ENCODE data around the gene RBM47. TPM values are rescaled to one million over a fixed set of nuclear protein-coding genes. Genes with fewer than 3 reads are reported as not detected.

Gene RBM47
- total and polyA plus RNA-seq, 2 of the 4 experiments (the other 2 are of a cell fraction): 0.44 to 1.1 TPM

- Histone ChIP-seq H4K5ac (ENCODE audit: low read depth, low read length) (no peak overlapping the region), H3K9me3 (ENCODE audit: control insufficient read depth, insufficient read depth, low read length) (no peaks in the 10 kb centered on the region), H2AK5ac (ENCODE audit: low read depth, low read length) (no peak overlapping the region), H3K79me1 (ENCODE audit: low read depth in 1 of 2, low read length in 2 of 2) (no peaks in the 10 kb centered on the region), H4K20me1 (ENCODE audit: insufficient read depth, low read length) (no peaks in the 10 kb centered on the region), H2BK5ac (ENCODE audit: low read depth, low read length, poor library complexity, severe bottlenecking) (no peak overlapping the region), H3K23ac (ENCODE audit: low read depth, low read length) (no peak overlapping the region), H3K14ac (replicated peaks; ENCODE audit: low read depth, low read length) (no peak overlapping the region), H2AK9ac (replicated peaks; ENCODE audit: low read depth, low read length, poor library complexity) (no peak overlapping the region), H2BK120ac (ENCODE audit: low read depth, low read length) (no peak overlapping the region), H3K18ac (ENCODE audit: low read depth, low read length) (no peak overlapping the region), H3K56ac (ENCODE audit: extremely low read depth, insufficient read depth, low read length) (no peak overlapping the region), H3K9me1 (ENCODE audit: insufficient read depth, low read length) (no peaks in the 10 kb centered on the region), H3K36me3 (ENCODE audit: control insufficient read depth, insufficient read depth, low read length) (no peaks in the 10 kb centered on the region), H3K4me2 (ENCODE audit: low read depth, low read length) (no peak overlapping the region), H3K4me1 (ENCODE audit: control insufficient read depth, insufficient read depth, low read length) (no peaks in the 10 kb centered on the region; the same call in 1 of the 2 replicates), H2BK20ac (ENCODE audit: low read depth, low read length) (no peak overlapping the region), H4K91ac (ENCODE audit: insufficient read depth, low read depth, low read length) (no peak overlapping the region), H3K4me3 (ENCODE audit: insufficient read depth, low read depth, low read length) (no peak overlapping the region), H3K4ac (ENCODE audit: low read depth, low read length) (no peak overlapping the region), H2AFZ (replicated peaks; ENCODE audit: low read length, poor library complexity) (no peak overlapping the region), H4K8ac (ENCODE audit: low read depth in 2 of 2, low read length in 2 of 2) (no peak overlapping the region), H3K9ac (ENCODE audit: low read depth, low read length) (no peak overlapping the region), H3K27ac (ENCODE audit: insufficient read depth, low read length) (no peak overlapping the region), H3K27me3 (ENCODE audit: control insufficient read depth, insufficient read depth, low read length) (peaks cover 6% of the 10 kb centered on the region), H2BK15ac (ENCODE audit: low read depth, low read length) (no peak overlapping the region)
- TF ChIP-seq MAFK (IDR thresholded peaks at IDR 0.05; ENCODE audit: low read depth, low read length) (no peak), RAD21 (IDR thresholded peaks at IDR 0.05; ENCODE audit: low read length) (no peak), CHD1 (IDR thresholded peaks at IDR 0.05; ENCODE audit: low read depth, low read length) (no peak), MXI1 (IDR thresholded peaks at IDR 0.05; ENCODE audit: borderline replicate concordance, low read depth, low read length) (no peak)
- ATAC-seq (ENCODE audit: low read depth): no peak
- no peak for DNase-seq
- 48% methylated on average over 3 of the region's 4 CpGs; no CpG with 5 or more reads in 1 of the 2 experiments for WGBS, 2 experiments (ENCODE audit: extremely low coverage in 2 of 2, insufficient read length in 1 of 2)
- POLR2A ChIA-PET (ENCODE audit: unreplicated experiment): no interaction called here
- CTCF ChIA-PET: no interaction called here
- intact Hi-C loops (cut with micrococcal nuclease): no loop called here
- dilution Hi-C loops (cut with HindIII; ENCODE audit: low sequenced_read_pairs, unreplicated experiment): no loop called here
- in situ Hi-C loops (cut with MboI; ENCODE audit: low sequenced_read_pairs): no loop called here
- BruUV-seq (replicated peaks): no TSS peak
Observed at GRCh38 chr4:40395166-40395900, 234.3 kb downstream of the RBM47 start.
